Dermis microvascular lymphatic vessel endothelial cell (primary cell): ENCODE results near the gene LMX1B. TPM values are rescaled to one million over a fixed set of nuclear protein-coding genes. Genes with fewer than 3 reads are reported as not detected.

ENCODE experiments used
- DNase-seq, 2 donors: peaks; one replicate each; pipeline versions ENCODE4 v3.0.0 to v3.0.0-alpha.2; 2010; ENCODE audit warnings: low read depth in 2 of 2
- total RNA-seq: library from RNA; depleted of rRNA; stranded (reverse); fragments of >200 nt; gene quantifications from 2 replicates; pipeline ENCODE4 v1.2.1, GENCODE V29; 2014

The LMX1B gene
- total RNA-seq, 1 donor from 2014 or later: 0.13 TPM

DNA sequence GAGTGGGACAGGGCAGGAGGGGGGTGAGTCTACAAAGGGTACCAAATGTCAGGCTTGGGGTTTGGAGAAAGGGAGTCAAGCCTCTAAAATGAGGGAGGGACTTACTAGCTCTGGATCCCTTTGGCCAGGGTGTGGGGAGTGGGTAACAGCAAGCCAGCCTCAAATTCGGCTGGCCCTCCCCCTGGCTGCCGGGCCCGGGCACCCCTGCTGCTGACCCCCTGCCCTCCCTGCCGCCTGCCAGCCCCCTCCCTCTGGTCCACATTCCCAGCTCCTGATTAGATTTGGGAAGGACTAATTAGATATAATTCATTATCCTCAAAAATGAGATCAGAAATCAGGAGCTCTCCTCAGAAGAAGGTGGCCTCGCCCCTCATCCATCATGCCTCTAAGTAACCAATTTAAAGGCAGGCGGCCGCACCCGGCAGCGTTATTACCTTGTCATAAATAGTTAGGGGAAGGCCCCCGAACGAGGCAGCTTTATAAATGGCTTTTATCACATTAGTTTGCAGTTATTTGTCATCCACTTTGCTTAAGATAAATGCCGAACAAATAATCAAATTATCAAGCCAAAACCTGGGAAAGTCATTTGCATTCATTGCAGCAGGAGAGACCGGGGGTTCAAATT is 44.6 kb downstream of the LMX1B start:
- no peak for DNase-seq

DNA sequence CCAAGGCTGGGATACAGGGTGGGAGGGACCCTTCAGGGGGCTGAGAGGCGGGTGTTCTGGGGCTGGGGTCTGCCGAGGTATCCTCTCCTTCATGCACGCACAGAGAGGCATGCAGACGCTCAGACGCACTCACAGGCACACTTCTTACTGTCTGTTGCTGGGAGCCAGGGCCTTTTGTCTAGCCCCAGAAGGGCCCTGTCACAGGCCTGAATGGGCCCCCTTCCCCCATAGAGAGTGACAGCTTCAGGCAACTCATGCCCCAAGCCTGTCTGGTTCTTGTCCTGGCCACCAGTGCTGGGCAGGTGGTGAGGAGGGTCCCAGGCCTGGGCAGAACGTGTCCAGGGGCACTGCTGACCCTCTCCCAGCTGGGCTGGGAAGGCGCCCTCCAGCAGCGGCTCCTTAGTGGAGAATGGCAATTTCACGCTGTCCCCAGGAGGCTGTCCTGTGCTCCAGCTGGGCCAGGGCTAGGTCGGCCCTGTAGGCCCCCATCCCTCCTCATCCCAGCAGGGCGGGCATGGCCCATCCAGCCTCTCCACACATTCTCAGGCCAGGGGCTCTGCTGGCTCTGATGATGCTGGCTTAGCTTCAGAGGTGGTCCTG is 45.3 kb downstream of the LMX1B start:
- no peak for DNase-seq

DNA sequence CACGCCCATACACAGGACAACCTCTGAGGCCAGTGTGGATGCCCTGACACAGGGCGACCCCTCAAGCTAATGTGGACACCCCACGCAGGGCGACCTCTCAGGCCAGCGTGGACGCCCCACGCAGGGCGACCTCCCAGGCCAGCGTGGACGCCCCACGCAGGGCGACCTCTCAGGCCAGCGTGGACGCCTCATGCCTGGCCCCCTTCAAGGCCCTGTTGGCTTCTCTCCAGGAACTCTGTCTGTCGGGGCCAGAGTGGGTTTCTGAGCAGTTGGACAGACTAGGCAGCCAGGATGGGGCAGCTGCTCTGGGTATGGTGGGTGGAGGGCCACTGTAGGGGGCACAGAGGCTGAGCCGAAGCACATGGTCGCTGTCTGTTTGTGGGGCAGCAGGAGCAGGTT is 47.4 kb downstream of the LMX1B start:
- no peak for DNase-seq

DNA sequence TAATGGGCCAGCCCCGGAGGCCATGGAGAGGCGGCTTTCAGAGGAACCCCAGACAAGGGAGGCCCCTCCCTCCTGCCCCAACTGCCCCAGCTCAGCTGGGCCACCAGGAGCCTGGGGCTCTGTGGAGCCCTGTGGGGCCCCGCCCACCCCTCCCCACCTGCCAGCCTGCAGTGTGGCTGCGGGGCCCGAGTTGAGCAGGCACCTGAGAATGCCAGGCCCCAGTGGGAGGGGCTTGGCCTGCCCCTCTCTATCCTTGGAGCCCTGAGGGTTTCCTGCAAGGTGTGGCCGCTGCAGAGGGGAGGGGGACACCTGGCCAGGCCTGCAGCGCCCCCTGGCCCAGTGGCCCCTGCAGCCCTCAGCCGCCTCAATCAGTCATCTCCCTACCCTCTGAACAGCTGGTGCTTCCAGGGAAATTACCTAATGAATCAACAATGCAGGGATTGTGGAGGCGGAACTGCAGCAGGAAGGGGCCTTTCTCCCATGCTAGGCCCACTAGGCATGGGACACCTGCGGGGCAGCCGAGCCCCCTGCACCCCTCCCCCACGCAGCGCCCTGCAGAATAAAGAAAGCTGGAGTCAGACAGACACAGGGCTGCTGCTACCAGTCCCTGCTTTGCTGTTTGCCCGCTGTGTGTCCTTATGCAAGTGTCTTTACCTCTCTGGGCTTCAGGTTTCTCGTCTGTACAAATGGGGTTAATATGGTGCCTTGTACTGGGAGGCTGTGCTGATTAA is 48.0 kb downstream of the LMX1B start:
- peak; percentile 25 to 68 for DNase-seq

DNA sequence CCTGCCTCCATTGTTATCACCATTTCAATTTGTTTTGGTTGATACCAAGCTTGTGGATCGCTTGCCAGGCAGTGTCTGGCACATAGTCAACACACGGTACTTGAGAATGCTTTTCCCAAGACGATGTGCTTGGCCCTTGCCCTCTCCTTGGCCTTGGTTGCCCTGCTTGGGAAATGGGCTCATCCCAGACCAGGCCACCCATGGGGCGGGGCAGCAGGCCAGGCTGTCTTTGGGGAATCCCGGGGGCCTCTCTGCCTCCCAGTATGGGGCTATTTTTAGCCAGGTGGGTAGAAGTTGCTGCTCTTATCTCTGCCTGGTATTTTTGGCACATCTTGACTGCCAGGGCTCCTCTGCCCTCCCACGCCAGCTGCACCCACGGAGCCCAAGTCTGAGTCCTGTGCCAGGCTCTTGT is 49.9 kb downstream of the LMX1B start:
- DNase-seq: no peak

- no peak for DNase-seq
These were observed 51.3 kb downstream of the LMX1B start for GRCh38 chr9:126664900-126665643.

DNA sequence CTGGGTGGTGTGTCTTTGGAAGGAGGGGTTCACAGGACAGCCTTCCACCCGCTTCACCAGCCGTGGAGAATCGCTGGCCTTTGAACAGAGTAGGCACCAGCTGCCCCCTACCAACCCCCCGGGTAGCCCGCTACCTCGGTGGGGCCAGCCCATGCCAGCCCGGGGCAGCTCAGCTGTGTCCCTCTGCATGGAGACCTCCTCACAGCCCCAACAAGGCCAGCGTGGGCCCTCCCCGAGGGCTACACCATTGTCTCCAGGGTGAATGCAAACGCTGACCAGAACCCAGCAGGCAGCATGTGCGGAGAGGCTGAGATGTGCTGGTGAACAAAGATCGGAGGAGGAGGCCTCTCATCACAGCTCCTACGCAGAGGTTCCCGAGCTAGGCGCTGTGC is 51.9 kb downstream of the LMX1B start:
- DNase-seq: no peak

GRCh38 chr9:126666155-126666803 is 52.6 kb downstream of the LMX1B start:
- DNase-seq: no peak

GRCh38 chr9:126667190-126668055 is 53.7 kb downstream of the LMX1B start:
- no peak for DNase-seq

DNA sequence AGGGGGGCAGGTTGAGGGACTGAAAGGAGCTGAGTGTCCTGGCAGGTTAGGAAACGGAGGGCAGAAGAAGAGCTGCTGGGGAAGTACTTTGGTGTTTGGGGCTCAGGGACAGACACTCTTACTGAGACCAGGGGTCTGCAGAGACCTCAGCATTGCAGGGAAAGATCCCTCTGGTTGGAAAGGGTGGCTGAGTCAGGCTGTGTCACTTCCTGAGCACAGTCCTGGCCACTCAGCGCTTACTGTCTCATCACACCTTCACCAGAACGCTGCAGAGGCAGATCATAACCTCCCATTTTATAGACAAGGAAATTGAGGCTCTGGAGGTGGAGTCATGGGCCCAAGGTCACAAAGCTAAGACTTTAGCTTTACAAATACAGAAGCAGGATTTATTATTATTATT is 54.3 kb downstream of the LMX1B start:
- no peak for DNase-seq

DNA sequence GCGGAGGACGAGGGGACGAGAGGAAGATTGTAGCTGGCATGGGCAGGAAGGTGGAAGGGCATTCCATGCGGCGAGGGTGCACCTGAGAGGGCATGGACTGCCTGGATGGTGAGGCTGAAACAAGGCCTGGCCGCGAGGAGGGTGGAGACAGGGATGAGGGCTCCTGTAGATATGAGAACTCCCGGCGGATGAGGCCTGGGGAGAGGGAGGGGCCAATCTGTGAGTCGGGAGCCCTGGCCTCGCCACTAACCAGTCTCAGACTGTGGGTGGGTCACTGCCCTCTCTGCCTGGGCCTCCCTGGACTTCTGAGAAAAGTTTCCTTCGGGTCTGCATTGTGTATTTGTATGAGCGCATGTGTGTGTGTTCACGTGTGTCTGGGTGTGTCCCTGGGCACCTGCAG is 55.4 kb downstream of the LMX1B start:
- no peak for DNase-seq

DNA sequence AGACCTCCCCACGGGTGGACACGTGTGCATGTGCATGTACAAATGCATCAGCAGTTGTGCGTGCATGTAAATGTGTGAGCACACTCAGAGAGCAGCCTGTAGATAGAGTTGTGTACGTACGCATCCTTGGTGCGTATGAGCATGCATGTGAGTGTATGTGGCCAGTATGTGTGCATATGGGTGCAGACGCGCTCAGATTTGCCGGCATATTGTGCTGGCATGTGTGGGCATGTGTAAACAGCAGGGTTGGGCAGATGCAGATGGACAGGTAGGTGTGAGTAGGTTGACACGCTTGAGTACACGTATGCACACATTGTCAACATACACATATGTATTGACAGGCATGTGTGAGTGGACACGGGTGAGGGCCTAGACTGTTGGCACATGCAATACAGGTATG is 56.5 kb downstream of the LMX1B start:
- DNase-seq: no peak

DNA sequence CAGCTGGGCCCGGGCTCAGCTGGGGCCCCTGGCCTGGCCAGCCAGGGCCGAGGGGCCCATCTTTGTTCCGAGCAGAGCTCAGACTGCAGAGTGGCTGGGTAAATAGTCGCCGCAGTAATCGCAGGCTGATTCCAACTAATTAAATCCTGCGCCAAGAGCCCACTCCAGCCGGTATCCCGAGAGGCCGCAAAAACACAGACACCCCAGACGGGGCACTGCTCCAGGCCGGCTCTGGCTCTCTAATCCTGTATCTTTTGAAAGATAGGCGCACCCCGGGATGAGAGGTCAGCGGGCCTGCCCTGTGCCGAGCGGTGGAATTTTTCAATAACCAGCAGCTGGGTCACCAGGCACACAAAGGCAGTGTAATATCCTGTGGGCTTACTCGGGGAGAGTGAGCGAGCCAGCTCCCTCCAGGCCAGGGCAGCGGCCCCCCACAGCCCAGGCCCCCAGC is 57.7 kb downstream of the LMX1B start:
- no peak for DNase-seq

DNA sequence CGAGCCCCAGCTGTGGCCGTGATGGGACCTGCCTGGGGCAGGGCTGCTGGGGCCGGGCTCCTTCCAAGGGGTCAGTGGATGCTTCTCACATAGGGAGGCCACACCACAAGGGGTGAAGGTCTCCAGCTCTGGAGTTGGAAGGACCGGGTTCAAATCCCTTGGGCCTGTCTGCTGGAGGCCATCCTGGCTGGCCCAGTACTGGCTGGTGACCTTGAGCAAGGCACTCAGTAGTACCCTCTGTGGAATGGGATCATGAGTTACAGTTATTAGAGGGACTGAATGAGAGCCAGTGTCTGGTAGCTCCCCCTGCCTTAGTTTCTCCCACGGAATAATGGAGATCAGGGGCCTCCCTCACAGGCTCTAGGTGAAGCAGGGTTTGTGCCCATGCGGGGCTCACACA is 58.3 kb downstream of the LMX1B start:
- no peak for DNase-seq

DNA sequence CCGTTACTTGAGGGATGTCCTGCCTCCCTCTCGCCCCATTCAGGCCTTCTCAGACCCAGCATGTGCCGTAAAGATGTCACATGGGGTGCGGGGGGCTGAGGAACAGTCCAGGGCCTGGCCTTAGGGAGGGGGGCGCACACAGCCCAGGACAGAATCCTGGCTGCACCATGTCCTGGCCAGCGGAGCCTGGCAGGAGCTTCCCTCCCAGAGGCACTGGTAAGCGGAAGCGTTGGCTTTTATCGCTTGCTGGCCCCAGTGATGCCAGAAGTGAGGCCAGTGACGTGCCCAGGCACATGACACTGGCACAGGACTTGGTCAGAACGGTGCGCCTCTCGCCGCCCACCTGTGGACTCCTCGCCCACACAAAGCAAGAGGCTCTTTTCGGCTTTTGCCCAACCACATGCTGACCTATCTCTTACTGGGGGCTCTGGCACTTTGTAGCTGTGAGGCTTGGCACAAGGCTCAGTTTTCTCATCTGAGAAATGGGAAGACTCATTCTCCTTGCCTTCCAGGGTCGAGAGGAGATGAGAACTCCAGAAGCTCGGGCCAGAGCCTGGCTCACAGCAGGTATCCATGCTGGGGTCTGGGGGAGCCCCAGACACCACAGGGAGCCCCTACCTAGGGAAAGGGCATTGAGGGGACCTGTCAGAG is 59.0 kb downstream of the LMX1B start:
- DNase-seq: no peak

DNA sequence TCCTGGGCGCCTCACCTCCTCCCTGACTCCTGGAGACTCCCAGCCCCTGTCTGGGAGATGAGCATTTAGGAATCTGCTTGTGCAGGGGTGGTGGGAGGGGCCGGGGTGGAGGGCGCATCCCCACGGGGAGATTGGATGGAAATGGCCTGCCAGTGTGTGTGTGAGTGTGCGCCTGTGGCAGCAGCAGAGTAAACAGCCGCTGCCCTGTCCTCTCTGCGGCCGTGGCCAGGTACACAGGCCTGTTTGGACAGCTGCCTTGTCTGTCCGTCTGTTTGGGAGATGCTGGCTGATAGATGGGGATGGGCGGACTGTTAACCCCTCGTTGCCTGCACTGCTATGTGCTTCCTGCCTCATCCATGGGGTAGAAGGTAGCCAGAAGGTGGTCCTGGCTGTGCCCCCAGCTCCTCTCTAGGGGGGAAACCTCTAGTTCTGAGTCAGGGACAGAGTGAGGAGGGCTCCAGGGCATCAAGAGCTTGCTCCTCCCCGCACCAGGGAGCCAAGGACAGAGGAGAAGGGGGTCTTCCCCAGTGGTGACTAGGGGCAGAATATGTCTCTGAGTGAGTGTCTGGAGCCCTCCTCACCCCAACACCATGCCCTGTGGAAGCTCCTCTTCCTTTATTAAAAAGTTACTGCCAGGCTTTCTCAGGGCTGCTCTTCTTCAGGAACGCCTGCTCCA is 60.1 kb downstream of the LMX1B start:
- DNase-seq: no peak

- no peak for DNase-seq
These were observed 60.8 kb downstream of the LMX1B start for GRCh38 chr9:126674365-126675146.

DNA sequence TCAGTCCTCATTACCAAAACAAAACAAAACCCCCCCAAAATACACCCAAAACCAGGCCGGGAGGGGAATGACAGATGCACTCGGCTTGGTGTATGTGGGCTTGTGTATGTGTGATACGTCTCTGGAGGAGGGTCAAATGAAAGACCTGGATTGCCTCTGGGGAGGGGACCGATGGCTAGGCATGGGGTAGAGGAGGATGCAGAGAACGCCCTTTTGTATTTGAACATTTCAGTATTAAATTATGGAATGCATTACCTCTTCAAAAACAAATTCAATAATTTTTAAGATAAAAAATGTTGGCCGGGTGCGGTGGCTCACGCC is 61.4 kb downstream of the LMX1B start:
- DNase-seq: no peak

DNA sequence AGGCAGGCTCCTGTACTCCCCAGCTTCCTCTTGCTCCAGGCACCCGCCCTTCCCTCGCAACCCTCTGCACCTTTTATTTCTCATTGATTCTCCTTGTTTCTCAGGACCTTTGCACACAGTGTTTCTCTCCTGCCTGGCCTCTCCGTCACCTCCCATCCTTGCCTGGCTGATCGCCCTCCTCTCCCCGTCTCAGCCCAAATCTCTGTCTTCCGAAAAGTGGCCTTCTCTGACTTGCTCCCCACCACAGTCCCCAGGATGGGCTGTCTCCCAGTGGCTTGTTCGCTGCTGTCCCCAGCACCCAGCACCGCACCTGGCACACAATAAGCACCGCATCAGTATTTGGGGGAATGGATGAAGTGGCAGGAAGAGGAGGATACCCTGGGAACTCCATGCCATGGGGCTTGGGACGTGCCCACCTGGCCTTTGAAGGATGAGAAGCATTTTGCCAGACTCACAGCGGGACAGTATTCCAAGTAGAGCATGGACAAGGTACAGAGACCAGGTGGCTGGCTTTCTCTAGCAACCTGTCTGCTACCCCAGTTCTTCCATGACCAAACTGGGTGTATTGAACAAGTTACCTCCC is 62.5 kb downstream of the LMX1B start:
- no peak for DNase-seq
